Ovary (tissue), 3 donors: ENCODE data around the gene NPM3.

Source experiments
- POLR2A ChIP-seq: fragments of 450-650 bp; IDR thresholded peaks from one replicate; pipeline ENCODE4 v1.6.1; 2017; ENCODE audit warnings: antibody characterized with exemption, mild to moderate bottlenecking, moderate library complexity
- TF ChIP-seq, protein P1 (sequence below), 3 donors: fragments of 450-650 bp in 2 of 3; fragments of 200-600 bp in 1 of 3; IDR thresholded peaks; one replicate each; pipeline versions ENCODE4 v1.5.1 to v1.8.0; 2016 to 2022; ENCODE audit warnings: antibody characterized with exemption in 3 of 3, mild to moderate bottlenecking in 1 of 3
- donor health status: DM: no; HTN: no; CAD: no.

DNA sequence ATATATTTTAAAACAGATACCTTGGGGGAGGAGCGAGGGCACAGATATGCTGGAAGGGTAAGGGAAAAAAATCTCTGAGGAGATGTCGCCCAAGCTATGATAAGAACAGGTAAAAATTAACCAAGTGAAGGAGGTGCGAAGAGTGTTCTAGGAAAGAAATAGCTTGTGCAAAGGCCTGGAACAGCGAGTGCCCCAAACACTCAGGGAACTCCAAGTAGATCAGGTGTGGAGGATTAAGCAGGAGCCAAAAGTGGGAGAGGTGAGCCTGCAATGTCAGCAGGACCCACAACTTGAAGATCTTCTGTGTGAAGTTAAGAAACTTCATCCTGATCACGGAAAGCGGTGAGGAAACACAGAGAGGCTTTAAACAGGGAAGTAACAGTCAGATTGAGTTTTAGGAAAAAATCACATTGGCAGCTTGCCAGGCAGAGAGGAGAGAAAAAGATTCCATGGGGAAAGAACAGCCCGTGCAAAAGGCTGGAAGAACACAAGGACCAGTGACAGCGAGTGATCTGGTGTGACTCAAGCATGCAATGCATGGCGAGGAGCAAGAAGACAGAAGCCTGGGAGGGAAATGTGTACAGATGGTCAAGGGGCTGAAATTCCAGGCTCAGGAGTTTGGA is 38.1 kb downstream of the NPM3 start:
- TF ChIP-seq POLR2A = no peak
- TF ChIP-seq, protein P1, sequence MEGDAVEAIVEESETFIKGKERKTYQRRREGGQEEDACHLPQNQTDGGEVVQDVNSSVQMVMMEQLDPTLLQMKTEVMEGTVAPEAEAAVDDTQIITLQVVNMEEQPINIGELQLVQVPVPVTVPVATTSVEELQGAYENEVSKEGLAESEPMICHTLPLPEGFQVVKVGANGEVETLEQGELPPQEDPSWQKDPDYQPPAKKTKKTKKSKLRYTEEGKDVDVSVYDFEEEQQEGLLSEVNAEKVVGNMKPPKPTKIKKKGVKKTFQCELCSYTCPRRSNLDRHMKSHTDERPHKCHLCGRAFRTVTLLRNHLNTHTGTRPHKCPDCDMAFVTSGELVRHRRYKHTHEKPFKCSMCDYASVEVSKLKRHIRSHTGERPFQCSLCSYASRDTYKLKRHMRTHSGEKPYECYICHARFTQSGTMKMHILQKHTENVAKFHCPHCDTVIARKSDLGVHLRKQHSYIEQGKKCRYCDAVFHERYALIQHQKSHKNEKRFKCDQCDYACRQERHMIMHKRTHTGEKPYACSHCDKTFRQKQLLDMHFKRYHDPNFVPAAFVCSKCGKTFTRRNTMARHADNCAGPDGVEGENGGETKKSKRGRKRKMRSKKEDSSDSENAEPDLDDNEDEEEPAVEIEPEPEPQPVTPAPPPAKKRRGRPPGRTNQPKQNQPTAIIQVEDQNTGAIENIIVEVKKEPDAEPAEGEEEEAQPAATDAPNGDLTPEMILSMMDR (IDR thresholded peaks at IDR 0.05) = no peak
